ENCODE data around the gene PNPLA1. TPM values are rescaled to one million over a fixed set of nuclear protein-coding genes. Genes with fewer than 3 reads are reported as not detected.

Gene PNPLA1
- total RNA-seq, 1 experiment from 2014 or later = 0.29 TPM

- POLR2A ChIA-PET (ENCODE audit: unreplicated experiment) = no interaction called here
- no peak for ATAC-seq
- no peak overlapping the region for H3K4me2 ChIP-seq (ENCODE audit: low read length)
- CTCF ChIA-PET = no interaction called here
- H3K4me3 ChIP-seq (ENCODE audit: low read length) = no peak overlapping the region
- H3K36me3 ChIP-seq (ENCODE audit: low read depth, low read length) = no peaks in the 10 kb centered on the region
- H3K9ac ChIP-seq (ENCODE audit: low read length) = no peak overlapping the region
- TF ChIP-seq EZH2 (IDR thresholded peaks at IDR 0.05; ENCODE audit: low read length, unreplicated experiment) (no peak), CTCF (conservative IDR thresholded peaks at IDR 0.05; ENCODE audit: low read depth, low read length) (no peak), EZH2phosphoT487 (IDR thresholded peaks at IDR 0.05; ENCODE audit: borderline replicate concordance, low read length) (no peak)
- H3K79me2 ChIP-seq (ENCODE audit: low read length) = no peaks in the 10 kb centered on the region
- no TSS peak for BruUV-seq (replicated peaks)
- no peaks in the 10 kb centered on the region for H3K9me2 ChIP-seq (replicated peaks; ENCODE audit: low read length)
- intact Hi-C loops (cut with micrococcal nuclease) = no loop called here
- H2AFZ ChIP-seq (ENCODE audit: low read length) = no peak overlapping the region
- no peaks in the 10 kb centered on the region for H3K9me3 ChIP-seq (ENCODE audit: low read length)
- peaks cover 30% of the 10 kb centered on the region for H3K27me3 ChIP-seq (ENCODE audit: low read length)
- no peaks in the 10 kb centered on the region for H3F3A ChIP-seq (ENCODE audit: low read length, unreplicated experiment)
- no peak for DNase-seq
- H3K27ac ChIP-seq (ENCODE audit: low read length) = no peak overlapping the region
- no peaks in the 10 kb centered on the region for H4K20me1 ChIP-seq (ENCODE audit: low read length)
- 0 out of 2 replicates have a peak, but pooled peaks cover 8% of the 10 kb centered on the region for H3K4me1 ChIP-seq (ENCODE audit: insufficient read depth, low read length)
Measured at GRCh38 chr6:36272234-36272633, 2.4 kb downstream of the PNPLA1 start.

DNA sequence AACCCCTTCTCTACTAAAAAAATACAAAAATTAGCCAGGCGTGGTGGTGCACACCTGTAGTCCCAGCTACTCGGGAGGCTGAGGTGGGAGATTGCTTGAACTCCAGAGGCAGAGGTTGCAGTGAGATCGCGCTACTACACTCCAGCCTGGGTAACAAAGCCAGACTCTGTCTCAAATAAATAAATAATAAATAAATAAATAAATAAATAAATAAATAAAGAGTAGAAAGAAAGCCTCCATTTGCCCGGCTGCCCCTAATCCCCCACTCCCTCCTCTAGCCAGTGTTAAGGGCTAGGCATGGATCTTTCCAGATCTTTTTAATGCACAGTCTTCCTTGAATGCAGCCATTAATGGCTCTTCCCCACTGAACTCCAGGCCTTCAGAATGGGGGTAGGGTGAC is 3.2 kb downstream of the PNPLA1 start:
- no TSS peak for BruUV-seq (replicated peaks)
- POLR2A ChIA-PET (ENCODE audit: unreplicated experiment) = no interaction called here
- Histone ChIP-seq H3K4me1 (ENCODE audit: insufficient read depth, low read length) (0 out of 2 replicates have a peak, but pooled peaks cover under 1% of the 10 kb centered on the region), H3K4me2 (ENCODE audit: low read length) (no peak overlapping the region), H3K9me3 (ENCODE audit: low read length) (no peaks in the 10 kb centered on the region), H3K9ac (ENCODE audit: low read length) (no peak overlapping the region), H4K20me1 (ENCODE audit: low read length) (no peaks in the 10 kb centered on the region), H3K27me3 (ENCODE audit: low read length) (peaks cover 35% of the 10 kb centered on the region), H3K27ac (ENCODE audit: low read length) (no peak overlapping the region), H3K4me3 (ENCODE audit: low read length) (no peak overlapping the region), H3K36me3 (ENCODE audit: low read depth, low read length) (no peaks in the 10 kb centered on the region), H2AFZ (ENCODE audit: low read length) (no peak overlapping the region), H3K79me2 (ENCODE audit: low read length) (no peaks in the 10 kb centered on the region), H3K9me2 (replicated peaks; ENCODE audit: low read length) (no peaks in the 10 kb centered on the region), H3F3A (ENCODE audit: low read length, unreplicated experiment) (no peaks in the 10 kb centered on the region)
- DNase-seq = no peak
- CTCF ChIA-PET = no interaction called here
- ATAC-seq = no peak
- no peak for TF ChIP-seq EZH2 (IDR thresholded peaks at IDR 0.05; ENCODE audit: low read length, unreplicated experiment)
- TF ChIP-seq EZH2phosphoT487 (IDR thresholded peaks at IDR 0.05; ENCODE audit: borderline replicate concordance, low read length) = no peak
- TF ChIP-seq CTCF (conservative IDR thresholded peaks at IDR 0.05; ENCODE audit: low read depth, low read length) = no peak
- intact Hi-C loops (cut with micrococcal nuclease) = no loop called here

DNA sequence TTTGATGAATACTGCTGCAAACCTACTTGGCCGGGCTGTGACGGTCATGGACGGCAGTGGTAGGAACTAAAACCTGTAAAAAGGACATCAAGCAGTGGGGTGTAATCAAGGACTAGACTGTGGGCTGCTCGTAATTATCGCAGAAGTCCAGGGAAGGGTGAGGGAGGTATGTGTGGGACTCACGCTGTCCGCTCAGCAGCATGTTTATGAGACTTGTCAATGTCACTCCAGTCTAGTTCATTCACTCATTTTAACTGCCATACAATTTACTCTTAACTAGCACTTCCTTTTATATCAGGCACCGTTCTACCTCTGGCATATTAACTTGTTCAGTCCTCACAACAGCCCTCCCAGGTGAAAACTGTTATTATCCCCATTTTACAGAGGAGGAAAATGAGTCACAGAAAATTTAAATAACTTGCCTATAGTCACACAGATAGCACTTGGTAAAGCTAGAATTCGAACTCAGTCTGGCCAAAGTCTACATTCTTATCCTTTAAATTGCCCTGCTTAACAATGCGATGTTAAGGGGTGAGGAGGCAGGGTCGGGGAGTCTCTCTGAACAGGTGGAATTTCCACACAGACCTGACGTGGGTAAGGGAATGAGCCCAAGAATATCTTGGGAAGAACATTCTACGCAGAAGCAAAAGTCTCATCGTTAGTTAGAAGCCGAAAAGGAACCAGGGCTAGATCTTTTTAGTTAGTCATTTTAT is 4.1 kb downstream of the PNPLA1 start:
- ChIA-PET POLR2A (ENCODE audit: unreplicated experiment) (no interaction called here), CTCF (no interaction called here)
- intact Hi-C loops (cut with micrococcal nuclease) = no loop called here
- no peaks in the 10 kb centered on the region for H3K9me3 ChIP-seq (ENCODE audit: low read length)
- no peak for DNase-seq
- no peak overlapping the region for H2AFZ ChIP-seq (ENCODE audit: low read length)
- H3K4me1 ChIP-seq (ENCODE audit: insufficient read depth, low read length) = no peaks in the 10 kb centered on the region
- H3K9me2 ChIP-seq (replicated peaks; ENCODE audit: low read length) = no peaks in the 10 kb centered on the region
- H3K27ac ChIP-seq (ENCODE audit: low read length) = no peak overlapping the region
- no peaks in the 10 kb centered on the region for H3K36me3 ChIP-seq (ENCODE audit: low read depth, low read length)
- H4K20me1 ChIP-seq (ENCODE audit: low read length) = no peaks in the 10 kb centered on the region
- ATAC-seq = no peak
- BruUV-seq (replicated peaks) = no TSS peak
- peaks cover 43% of the 10 kb centered on the region for H3K27me3 ChIP-seq (ENCODE audit: low read length)
- no peak overlapping the region for H3K4me2 ChIP-seq (ENCODE audit: low read length)
- no peaks in the 10 kb centered on the region for H3K79me2 ChIP-seq (ENCODE audit: low read length)
- no peaks in the 10 kb centered on the region for H3F3A ChIP-seq (ENCODE audit: low read length, unreplicated experiment)
- no peak overlapping the region for H3K9ac ChIP-seq (ENCODE audit: low read length)
- H3K4me3 ChIP-seq (ENCODE audit: low read length) = no peak overlapping the region
- TF ChIP-seq EZH2phosphoT487 (IDR thresholded peaks at IDR 0.05; ENCODE audit: borderline replicate concordance, low read length) (no peak), CTCF (conservative IDR thresholded peaks at IDR 0.05; ENCODE audit: low read depth, low read length) (no peak), EZH2 (IDR thresholded peaks at IDR 0.05; ENCODE audit: low read length, unreplicated experiment) (no peak)
